GM19328 (cell line): Measurements from ENCODE around the gene RNF213.

ENCODE experiments used
- ATAC-seq: cut with Tn5 transposase; IDR thresholded peaks from one replicate; pipeline ENCODE4 v1.9.1; 2021; ENCODE audit warnings: mild to moderate bottlenecking, moderate library complexity; ENCODE audit not compliant: unreplicated experiment

RNF213 gene

DNA sequence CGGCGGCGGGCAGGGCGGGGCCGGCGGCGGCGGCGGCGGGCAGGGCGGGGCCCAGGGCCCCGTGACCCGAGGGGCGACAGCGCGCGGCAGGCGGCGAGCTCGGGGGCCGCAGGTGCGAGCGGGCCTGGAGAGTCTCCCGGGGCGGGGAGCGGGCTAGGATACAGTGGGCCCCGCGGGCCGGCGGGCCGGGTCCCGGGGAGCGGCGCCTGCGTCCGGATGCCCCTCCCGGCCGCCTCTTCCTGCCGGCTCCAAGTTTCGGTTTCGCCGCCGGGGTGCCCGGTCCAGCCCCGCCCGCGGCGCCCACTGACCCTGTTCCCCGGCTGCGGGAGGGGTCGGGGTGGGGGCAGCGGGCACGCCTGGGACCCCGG, at the start of gene RNF213:
Gene RNF213, plus strand, starts transcription at position 62 of the 368 bp plus-strand sequence. CDS start 2,830 bp downstream, outside the sequence.
- no peak for ATAC-seq

DNA sequence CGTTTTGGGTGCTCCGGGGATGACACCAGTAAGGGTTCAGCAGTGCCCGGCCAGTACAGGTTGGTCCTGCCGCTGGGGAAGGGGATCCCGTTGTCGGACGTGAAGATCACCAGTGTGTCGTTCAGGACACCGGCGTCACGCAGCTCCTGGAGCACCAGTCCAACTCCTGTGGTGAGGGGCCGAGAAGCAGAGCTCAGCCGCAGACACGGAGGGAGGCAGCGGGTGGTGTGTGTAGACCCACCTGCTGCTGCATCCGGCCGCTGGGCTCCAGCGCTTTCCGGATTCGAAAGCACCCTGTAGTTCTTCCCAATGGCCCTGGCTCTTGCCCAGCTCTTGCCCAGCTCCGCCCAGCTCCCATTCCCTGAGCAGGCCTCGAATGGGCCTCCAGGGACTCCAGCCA, 48.5 kb upstream of the RNF213 start:
- ATAC-seq = no peak

DNA sequence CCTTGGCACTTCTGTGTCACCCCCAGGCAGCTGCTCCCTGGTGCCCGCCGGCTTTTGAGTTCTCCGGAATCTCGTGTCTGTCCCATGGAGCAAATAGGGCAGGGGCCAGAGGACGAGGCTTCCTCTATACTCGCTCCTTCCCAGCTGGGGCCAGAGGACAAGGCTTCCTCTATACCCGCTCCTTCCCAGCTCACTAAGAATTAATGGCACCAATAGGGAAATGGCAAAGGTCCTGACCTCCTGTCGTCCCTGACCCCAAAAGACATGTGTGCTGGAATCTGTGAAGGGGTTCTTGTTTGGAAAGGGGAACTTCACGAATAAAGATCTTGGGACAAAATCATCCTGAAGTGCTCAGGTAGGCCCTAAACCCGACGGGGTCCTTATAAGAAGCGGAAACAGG, 48.1 kb upstream of the RNF213 start:
- ATAC-seq = no peak

DNA sequence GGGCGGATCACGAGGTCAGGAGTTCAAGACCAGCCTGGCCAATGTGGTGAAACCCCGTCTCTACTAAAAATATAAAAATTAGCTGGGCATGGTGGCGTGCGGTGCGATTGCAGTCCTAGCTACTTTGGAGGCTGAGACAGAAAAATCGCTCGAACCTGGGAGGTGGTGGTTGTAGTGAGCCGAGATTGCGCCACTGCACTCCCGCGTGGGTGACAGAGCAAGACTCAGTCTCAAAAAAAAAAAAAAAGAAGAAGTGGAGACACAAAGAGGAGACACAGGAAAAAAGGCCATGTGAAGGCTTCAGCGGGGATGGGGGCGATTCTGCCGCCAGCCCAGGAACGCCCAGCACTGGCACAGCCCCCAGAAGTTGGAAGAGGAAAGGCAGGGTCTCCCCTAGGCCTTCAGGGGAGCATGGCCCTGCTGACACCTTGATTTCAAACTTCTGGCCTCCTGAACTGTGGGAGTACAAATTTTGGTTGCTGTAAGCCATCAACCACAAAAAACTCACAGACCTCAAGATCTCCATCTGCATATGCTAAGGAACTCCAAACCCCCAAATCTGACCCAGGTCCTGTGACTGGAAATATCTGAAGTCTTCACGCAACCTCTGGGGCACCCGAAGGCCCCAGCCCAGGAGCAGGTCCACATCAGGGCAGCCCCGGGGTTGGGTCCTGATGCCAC, 47.5 kb upstream of the RNF213 start:
- ATAC-seq = no peak

DNA sequence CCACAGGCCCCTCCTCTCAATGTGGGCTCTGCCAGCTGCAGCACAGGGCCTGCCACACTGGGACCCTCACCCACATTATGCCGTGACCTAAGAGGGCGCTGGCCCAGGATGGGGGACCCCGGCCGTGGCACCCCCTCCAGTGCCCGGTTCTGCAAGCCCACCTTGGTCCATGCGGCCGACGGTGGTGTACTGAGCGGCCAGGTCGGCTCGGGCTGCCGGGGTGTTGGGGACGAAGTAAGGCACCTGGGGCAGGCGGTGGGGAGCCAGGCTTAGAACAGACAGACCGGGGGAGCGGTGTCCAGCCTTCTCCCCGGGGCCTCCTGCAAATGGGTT, 47.0 kb upstream of the RNF213 start:
- ATAC-seq = no peak

DNA sequence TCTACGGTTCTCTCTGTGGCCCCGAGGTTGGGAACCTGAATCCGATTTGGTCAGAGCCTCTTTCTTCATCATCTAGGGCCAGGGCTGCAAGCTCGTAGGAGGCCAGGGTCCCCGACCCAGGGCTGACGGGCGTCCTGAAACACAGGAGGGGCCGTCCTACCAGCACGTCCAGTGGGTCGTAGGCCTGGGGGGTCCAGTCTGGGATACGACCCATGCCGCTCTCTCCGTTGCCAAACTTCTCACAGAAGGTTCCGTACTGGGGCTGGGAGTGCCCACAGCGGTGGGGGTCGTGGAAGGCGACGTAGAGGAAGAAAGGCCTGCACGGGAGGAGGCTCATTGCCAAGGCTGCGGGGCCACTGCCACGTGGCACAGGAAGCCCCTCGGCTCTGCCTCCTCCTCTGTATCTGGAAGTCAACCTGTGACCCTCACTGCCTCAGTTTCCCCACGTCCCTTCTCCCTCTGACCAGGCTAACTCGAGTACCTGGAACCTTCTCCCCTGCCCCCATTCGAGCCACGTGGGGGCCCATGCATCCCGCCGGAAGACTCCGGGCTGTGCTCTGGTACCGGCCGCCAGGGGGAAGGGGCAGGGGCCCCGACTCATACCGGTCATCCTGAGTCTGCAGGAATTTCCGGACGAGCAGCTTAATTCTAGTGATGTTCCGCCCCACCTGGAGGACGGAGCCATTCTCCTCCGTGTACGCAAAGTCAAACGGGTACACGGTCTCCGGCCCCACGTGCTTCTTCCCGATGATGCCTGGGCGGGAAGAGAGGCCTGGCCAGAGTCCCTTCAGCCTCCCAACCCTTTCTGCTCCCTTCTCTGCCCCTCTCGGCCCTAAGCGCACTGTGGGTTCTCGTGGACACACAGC, 46.4 kb upstream of the RNF213 start:
- no peak for ATAC-seq

DNA sequence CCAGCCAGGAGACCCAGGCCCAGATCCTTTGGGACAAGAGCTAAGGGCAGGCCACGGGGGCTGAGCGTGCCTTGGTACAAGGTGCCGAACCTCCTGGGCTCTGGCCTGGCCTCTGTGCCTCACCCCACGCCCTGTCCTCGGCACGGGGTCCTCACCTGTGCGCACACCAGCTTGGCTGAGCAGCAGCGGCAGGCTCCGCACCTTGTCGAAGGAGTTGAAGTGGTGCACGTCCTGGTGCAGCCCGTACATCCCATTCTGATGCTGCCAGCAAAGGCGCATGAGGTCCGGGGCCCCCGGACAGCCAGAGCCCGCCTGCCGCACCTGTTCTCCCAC, 45.8 kb upstream of the RNF213 start:
- ATAC-seq = no peak

DNA sequence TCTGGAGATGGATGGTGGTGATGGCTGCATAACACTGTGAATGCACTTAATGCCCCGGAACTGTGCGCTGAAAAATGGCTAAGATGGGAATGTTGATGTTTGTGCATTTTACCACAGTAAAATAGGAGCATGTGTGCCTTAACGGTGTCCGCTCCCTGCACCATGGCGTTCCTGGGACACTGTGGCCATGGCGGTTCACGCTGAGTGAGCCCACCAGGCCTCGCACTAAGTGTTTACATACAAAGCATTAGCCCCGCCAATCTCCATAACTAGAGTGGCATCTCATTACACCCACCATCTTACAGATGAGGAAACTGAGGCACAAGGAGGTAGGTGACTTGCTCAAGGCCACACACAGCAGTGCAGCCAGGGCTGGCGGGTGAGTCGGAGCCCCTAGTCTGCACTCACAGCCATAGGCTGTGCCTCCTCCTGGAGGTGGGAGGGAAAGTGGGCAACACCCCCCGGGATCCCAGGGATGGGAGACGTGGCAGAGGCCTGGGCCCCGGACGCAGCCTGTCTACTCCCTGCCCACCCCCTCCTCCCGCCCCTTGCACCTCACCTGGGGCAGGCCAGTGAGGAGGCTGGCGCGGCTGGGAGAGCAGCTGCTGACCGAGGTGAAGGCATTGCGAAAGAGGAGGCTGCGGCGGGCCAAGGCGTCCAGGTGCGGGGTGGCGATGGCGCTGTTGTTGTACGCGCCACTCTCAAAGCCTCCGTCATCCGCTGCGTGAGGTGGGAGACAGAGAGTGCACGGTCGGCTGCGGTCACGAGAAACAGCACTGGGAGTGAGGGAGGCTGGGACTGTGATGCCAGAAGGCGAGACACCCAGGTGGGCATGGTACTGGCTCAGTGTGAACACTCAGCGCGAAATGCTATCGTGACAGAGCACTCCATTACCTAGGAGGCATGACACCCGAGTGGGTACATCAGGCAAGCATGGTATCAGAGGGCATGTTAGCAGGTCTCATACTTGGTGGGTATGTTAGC, 43.9 kb upstream of the RNF213 start:
- no peak for ATAC-seq

DNA sequence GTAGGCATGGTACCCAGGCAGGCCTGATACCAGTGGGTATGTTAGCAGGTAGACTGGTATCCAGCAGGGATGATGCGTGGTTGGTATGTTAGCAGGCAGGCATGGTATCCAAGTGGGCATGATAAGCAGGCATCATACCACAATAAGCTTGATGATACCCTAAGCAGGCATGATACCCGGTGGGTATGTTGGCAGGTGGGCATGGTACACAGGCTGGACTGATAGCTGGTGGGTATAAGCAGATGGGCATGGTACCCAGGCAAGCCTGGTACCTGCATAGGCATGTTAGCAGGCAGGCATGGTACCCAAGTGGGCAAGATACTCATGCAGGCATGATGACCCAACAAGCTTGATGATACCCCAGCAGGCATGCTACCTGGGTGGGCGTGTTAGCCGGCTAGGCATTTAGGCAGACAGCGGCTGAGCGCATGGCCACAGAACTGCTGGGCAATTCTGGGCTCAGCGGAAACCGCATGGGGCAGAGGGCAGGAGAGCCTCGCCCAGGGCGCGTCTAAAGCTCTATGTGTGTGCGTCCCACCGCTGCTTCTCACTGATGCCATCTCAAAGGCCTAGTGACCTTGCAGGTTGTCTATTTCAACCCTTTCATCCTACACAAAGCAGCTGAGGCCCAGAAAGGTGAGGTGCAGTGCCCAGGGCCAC, 42.8 kb upstream of the RNF213 start:
- ATAC-seq = no peak

DNA sequence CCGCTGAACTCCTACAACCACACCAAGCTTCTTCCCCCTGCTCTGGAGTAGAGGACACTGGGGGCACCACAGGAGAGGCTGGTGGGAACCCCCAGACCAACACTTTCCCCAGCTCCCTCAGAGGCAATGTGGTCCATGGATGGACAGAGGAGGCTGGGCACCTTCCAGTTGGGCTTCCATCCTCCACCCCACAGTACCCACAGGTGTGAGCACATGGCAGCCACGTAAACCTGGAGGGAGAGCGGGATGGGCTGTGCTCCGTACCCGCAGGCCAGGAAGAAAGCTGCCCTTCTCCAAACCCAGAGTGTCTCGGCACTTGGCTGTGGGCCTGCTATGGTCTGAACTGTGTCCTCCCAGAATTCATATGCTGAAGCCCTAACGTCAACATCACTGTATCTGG, 42.3 kb upstream of the RNF213 start:
- ATAC-seq = no peak

DNA sequence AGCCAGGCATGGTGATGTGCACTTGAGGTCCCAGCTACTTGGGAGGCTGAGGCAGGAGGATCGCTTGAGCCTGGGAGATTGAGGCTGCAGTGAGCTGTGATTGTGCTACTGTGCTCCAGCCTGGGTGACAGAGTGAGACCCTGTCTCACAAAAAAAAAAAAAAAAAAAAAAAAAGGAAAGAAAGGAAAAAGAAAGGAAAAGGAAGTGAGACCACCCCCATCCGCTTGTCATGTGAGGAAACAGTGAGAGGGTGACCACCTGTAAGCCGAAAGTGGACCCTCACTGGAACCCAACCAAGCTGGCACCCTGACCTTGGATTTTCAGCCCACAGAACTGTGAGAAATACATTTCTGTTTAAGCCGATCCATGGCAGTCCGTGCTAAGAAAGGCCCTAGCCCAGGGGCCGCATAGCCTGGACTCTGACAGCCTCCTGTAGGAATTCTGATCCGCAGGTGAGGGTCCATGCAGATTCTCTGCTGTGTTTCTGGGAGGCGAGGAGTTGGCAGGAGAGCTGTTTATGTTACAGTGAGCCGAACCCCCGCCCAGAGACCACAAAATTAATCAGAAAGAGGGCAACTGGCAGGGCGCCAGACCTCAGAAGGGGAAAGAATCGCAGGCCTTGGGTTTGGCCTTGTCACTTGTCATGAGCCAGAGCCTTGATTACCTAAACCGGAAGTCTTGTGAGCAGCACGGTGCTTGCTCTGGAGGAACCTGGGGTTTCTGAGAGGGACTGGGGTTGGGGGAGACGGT, 41.5 kb upstream of the RNF213 start:
- no peak for ATAC-seq

DNA sequence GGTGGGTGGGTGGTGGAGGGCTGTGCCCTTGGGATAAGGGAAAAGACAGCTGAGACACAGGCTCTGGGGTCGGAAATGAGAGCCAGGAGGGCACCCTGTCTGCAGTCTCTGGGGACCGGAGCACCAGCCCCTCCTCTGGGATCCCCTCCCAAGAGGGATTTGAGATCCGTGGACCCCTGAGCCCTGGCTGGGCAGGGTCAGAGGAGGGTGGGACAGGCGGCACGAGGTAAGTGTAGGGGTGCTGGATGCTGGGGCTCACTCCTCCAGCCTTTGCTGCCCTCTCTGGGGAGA, 40.9 kb upstream of the RNF213 start:
- ATAC-seq = no peak

DNA sequence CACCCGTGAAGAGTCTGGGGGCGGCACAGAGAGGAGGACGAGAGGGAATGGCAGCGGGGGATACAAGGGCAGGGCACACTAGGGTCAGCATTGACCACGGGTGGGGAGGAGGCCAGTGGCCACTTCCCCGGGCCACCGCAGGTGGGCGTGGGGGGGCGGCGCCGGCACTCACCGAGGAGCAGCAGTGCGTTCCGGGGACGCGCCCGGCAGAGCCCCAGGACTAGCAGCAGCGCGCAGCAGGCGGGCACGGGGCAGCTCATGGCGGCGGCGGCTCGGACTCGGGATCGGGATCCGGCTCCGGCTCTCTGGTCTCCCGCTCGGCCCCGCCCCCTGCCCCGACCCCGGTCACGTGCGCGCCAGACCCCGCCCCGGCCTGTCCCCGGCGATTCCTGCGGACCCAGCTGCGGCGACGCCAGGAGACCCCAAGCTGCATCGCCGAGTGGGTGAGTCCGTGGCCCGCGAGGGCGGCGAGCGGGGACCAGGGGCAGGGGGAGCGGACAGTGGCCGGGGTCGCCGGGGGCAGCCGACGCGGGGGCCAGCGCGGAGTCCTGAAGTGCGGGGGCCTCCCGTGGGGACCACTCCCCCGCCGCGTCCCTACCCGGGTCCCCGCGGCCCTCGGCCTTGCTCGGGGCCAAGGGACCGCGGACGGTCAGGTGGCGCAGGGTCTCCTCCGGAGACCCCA, 40.5 kb upstream of the RNF213 start, which contains the start of the genes SGSH and SLC26A11:
Gene SGSH, minus strand, starts transcription at position 280 of the 682 bp plus-strand sequence. Its CDS starts 20 bp downstream, at position 260.
Gene SLC26A11, plus strand, starts transcription at position 374 of the 682 bp plus-strand sequence. CDS start 1,134 bp downstream, outside the sequence.
- ATAC-seq = no peak

DNA sequence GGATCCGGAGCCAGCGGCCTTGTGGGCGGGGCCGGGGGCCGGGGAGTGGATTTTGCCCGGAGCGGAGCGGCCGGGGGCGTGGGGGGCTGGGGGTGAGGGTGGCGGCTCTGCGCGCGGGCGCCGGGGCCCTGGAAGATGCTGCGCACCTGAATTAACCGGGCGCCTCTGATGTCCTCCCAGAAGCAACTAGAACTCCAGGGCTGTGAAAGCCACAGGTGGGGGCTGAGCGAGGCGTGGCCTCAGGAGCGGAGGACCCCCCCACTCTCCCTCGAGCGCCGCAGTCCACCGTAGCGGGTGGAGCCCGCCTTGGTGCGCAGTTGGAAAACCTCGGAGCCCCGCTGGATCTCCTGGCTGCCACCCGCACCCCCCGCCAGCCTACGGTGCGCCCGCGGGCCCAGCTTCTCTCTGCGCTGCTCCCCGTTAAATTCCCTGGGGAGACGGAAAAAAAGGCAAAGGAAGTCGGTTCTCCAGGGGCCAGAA, 39.9 kb upstream of the RNF213 start:
- no peak for ATAC-seq

DNA sequence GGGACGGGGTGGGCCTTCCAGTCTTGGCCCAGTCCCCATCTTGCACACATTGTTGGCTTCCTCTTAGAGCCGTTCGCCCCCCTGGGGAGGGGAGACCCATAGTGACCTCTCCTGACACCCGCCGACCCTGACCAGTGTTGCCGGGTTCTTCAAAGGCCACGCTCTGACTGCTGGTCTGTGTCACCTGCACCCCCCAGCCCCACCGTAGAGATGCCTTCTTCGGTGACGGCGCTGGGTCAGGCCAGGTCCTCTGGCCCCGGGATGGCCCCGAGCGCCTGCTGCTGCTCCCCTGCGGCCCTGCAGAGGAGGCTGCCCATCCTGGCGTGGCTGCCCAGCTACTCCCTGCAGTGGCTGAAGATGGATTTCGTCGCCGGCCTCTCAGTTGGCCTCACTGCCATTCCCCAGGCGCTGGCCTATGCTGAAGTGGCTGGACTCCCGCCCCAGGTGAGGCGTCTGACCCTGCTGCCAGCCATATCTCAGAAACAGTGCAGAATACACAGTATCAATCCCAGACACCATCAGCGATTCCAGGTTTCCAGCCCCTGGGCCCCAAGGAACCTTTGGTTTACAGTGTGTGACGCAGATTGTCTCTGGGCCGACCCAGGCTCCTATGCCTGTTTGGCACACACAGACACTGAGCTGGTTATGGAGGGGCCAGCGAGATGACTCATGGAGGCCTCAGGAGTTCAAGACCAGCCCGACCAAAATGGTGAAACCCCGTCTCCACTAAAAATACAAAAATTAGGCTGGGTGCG, 39.1 kb upstream of the RNF213 start:
- ATAC-seq = no peak

DNA sequence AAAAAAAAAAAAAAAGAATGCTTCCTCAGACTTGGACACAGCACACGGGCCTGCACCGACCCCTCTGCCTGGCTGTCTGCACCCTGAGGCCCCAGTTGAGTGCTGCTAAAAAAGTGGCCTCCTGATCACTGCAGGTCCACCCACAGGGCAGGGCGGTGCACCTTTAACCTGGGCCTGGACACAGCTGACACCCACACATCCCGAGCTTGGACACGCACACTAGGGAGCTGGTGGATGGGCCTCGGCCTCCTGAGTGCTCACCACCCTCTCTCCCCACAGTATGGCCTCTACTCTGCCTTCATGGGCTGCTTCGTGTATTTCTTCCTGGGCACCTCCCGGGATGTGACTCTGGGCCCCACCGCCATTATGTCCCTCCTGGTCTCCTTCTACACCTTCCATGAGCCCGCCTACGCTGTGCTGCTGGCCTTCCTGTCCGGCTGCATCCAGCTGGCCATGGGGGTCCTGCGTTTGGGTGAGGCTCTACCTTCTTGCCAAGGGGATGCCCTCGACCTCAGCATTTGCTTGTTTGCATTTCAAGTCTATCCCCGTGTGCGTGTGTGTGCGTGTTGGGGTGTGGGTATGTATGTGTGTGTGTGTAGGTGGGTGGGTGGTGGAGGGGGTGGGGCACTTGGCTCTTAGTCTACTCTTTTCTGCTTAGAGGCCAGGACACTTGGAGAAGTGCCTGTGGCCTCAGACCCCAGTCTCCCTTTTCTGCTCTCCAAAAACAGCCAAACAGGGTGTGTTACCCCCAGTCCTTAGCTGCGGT, 38.1 kb upstream of the RNF213 start:
- no peak for ATAC-seq

DNA sequence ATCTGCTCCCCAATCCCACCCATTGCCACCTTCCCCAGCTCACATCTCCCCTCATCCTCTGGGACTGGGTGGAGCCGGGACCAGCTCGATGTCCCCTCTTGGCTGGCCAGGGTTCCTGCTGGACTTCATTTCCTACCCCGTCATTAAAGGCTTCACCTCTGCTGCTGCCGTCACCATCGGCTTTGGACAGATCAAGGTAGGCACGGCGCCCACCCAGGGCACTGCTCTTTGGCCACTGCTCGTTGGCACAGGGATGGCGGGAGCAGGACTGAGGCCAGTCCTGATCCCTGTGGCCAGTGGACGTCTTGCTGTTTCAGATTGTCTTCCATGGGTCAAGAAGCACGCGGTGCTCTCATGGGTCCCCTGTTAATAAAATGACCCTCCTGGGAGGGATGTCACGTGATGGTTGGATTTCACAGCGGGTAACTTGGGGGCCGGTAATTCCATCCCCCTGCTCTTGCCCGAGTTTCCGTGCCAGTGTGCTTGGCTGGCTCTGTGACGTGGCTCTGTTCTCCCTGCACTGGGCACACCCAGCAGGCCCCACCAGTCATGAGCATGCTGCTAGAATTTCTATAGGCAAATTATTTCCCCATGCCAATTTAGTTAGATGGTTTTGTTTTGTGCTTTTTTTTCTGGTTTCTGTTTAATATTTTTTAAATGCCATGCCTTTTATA, 37.4 kb upstream of the RNF213 start:
- ATAC-seq = no peak
